B cell (primary cell): ENCODE results near the gene ANKRD9. TPM values are rescaled to one million over a fixed set of nuclear protein-coding genes. Genes with fewer than 3 reads are reported as not detected.

ENCODE experiments used
- ATAC-seq: fragments of 200-7000 bp; cut with Tn5 transposase; one replicate; pipeline ENCODE4 v1.10.0; 2021; ENCODE audit warnings: low read depth, mild to moderate bottlenecking, moderate number of reproducible peaks, moderate library complexity
- CTCF ChIA-PET: fragments of 350-600 bp; sonication (Branson Sonifier 250); formaldehyde crosslinking; loops from one replicate; lab custom pipeline; 2021; ENCODE audit warnings: antibody characterized with exemption, inconsistent platforms; lab: Charles Lee
- POLR2A ChIA-PET: fragments of 350-600 bp; sonication (Branson Sonifier 250); formaldehyde crosslinking; loops from one replicate; lab custom pipeline; 2021; ENCODE audit warnings: antibody characterized with exemption; lab: Charles Lee
- DNase-seq: peaks from one replicate; pipeline ENCODE4 v3.0.0; 2013
- H2AFZ ChIP-seq: 2 replicates; pipeline ENCODE4 v1.6.1; 2012; ENCODE audit warnings: mild to moderate bottlenecking, low read depth, low read length; ENCODE audit not compliant: insufficient read depth, poor library complexity, severe bottlenecking
- H3K27ac ChIP-seq, 2 donors: 1 replicate in 1 of 2; 2 replicates in 1 of 2; pipeline ENCODE4 v1.5.1; 2012 to 2013; ENCODE audit warnings: low read length in 2 of 2, mild to moderate bottlenecking in 2 of 2, moderate library complexity in 1 of 2
- H3K27me3 ChIP-seq, 4 experiments: fragments of 200-600 bp in 1 of 4; sonication (generic) in 1 of 4; replicated peaks in 1 of 4; 1 replicate in 2 of 4; 2 replicates in 2 of 4; pipeline versions ENCODE4 v1.6.1 to v1.7.0; 2013 to 2016; ENCODE audit warnings: low read length in 3 of 4, mild to moderate bottlenecking in 2 of 4, mixed read lengths in 1 of 4, moderate library complexity in 1 of 4; ENCODE audit not compliant: insufficient read depth in 4 of 4, control insufficient read depth in 3 of 4; ENCODE audit errors: control extremely low read depth in 1 of 4
- H3K36me3 ChIP-seq, 2 experiments: replicated peaks in 1 of 2; 1 replicate in 1 of 2; 2 replicates in 1 of 2; pipeline versions ENCODE4 v1.6.1 to v1.7.1; 2013; ENCODE audit warnings: low read length in 1 of 2; ENCODE audit not compliant: insufficient read depth in 2 of 2, control insufficient read depth in 1 of 2; ENCODE audit errors: control extremely low read depth in 1 of 2, extremely low read depth in 1 of 2
- H3K4me1 ChIP-seq, 2 donors: fragments of 200-600 bp in 1 of 2; sonication (generic) in 1 of 2; 1 replicate in 1 of 2; 2 replicates in 1 of 2; pipeline versions ENCODE4 v1.5.1 to v1.6.1; 2013 to 2017; ENCODE audit warnings: low read length in 2 of 2; ENCODE audit not compliant: control insufficient read depth in 2 of 2, insufficient read depth in 2 of 2
- H3K4me2 ChIP-seq: replicated peaks from 2 replicates; pipeline ENCODE3; 2012; ENCODE audit warnings: mild to moderate bottlenecking, low read depth, low read length; ENCODE audit not compliant: poor library complexity, severe bottlenecking
- H3K4me3 ChIP-seq, 5 experiments: fragments of 200-600 bp in 1 of 5; sonication (generic) in 1 of 5; 1 replicate in 3 of 5; 2 replicates in 2 of 5; pipeline versions ENCODE4 v1.5.1 to v1.7.0; 2011 to 2016; ENCODE audit warnings: low read length in 4 of 5, mild to moderate bottlenecking in 4 of 5, low read depth in 2 of 5, control low read depth in 1 of 5, moderate library complexity in 1 of 5; ENCODE audit not compliant: insufficient read depth in 1 of 5; ENCODE audit errors: control extremely low read depth in 1 of 5, extremely low read depth in 1 of 5
- H3K79me2 ChIP-seq: fragments of 200-600 bp; sonication (generic); one replicate; pipeline ENCODE4 v1.6.0; 2016; ENCODE audit warnings: low read length; ENCODE audit not compliant: control insufficient read depth, insufficient read depth
- H3K9ac ChIP-seq: fragments of 200-600 bp; sonication (generic); 2 replicates; pipeline ENCODE4 v1.6.1; 2017; ENCODE audit warnings: mild to moderate bottlenecking, low read length, moderate library complexity
- H3K9me3 ChIP-seq, 3 donors: one replicate each; pipeline versions ENCODE4 v1.6.1 to v1.7.1; 2013; ENCODE audit warnings: low read length in 2 of 3; ENCODE audit not compliant: control insufficient read depth in 2 of 3, insufficient read depth in 1 of 3; ENCODE audit errors: control extremely low read depth in 1 of 3
- H4K20me1 ChIP-seq: 2 replicates; pipeline ENCODE4 v1.6.0; 2012; ENCODE audit warnings: mild to moderate bottlenecking, low read length; ENCODE audit not compliant: insufficient read depth, control insufficient read depth, poor library complexity, severe bottlenecking
- H3K27ac Mint-ChIP-seq: one replicate; pipeline ENCODE4 v1.8.0; 2021; ENCODE audit warnings: mixed read lengths
- H3K27me3 Mint-ChIP-seq: one replicate; pipeline ENCODE4 v1.8.0; 2021; ENCODE audit warnings: mixed read lengths
- H3K4me1 Mint-ChIP-seq: one replicate; pipeline ENCODE4 v1.8.0; 2021; ENCODE audit warnings: mixed read lengths
- H3K4me3 Mint-ChIP-seq: one replicate; pipeline ENCODE4 v1.8.0; 2021; ENCODE audit warnings: mixed read lengths
- H3K9me3 Mint-ChIP-seq: one replicate; pipeline ENCODE4 v1.8.0; 2022; ENCODE audit warnings: mixed read lengths; ENCODE audit not compliant: insufficient read depth
- CTCF ChIP-seq: fragments of 200-600 bp; IDR thresholded peaks from one replicate; pipeline ENCODE4 v1.8.0; 2022; ENCODE audit warnings: antibody characterized with exemption, mild to moderate bottlenecking
- EZH2 ChIP-seq: IDR thresholded peaks from 2 replicates; pipeline ENCODE4 v1.6.1; 2012; ENCODE audit warnings: borderline replicate concordance, low read depth, mild to moderate bottlenecking, moderate library complexity, low read length; ENCODE audit not compliant: insufficient read depth, poor library complexity, severe bottlenecking
- WGBS: methylation state at CpG from one replicate; pipeline ENCODE4 v1.1.5; 2013; ENCODE audit warnings: missing lambda C conversion rate; ENCODE audit not compliant: insufficient coverage; 5-methylcytosine and 5-hydroxymethylcytosine counted together
- intact Hi-C: fragments of 100-400 bp; cut with micrococcal nuclease; formaldehyde crosslinking; loops from one replicate; pipeline ENCODE4 v1.10.0; 2022
- polyA plus RNA-seq: library from polyadenylated mRNA; depleted of rRNA; stranded (reverse); fragments of >200 nt; gene quantifications from 2 replicates; pipeline ENCODE4 v1.2.3, GENCODE V29; 2012
- total RNA-seq, 2 donors: library from RNA; stranded (reverse); fragments of 120-200 nt in 1 of 2; gene quantifications; 1 replicate in 1 of 2; 2 replicates in 1 of 2; pipeline versions ENCODE4 v1.2.3 to v1.2.4, GENCODE V29; 2013 to 2022

The ANKRD9 gene
- total and polyA plus RNA-seq, 2 donors (not counting 1 experiment from before 2014, with no cell fraction given), result 1.4 to 1.5 TPM

GRCh38 chr14:102528431-102529170 is 19.0 kb upstream of the ANKRD9 start:
- no peak overlapping the region for H3K4me2 ChIP-seq
- Mint-ChIP-seq H3K9me3 (no peaks in the 10 kb centered on the region), H3K4me3 (no peak overlapping the region), H3K27me3 (no peaks in the 10 kb centered on the region), H3K27ac (peak overlapping the region; percentile 32), H3K4me1 (peaks cover 44% of the 10 kb centered on the region)
- H3K4me3 ChIP-seq, result no peak overlapping the region
- H3K36me3 ChIP-seq, result no peaks in the 10 kb centered on the region
- no peak for ATAC-seq
- peaks cover 28 to 53% of the 10 kb centered on the region in 2 donors for H3K4me1 ChIP-seq
- DNase-seq, result no peak
- no peaks in the 10 kb centered on the region for H3K79me2 ChIP-seq
- intact Hi-C loops, result loop anchor here (10.0 kb wide), 1 partner anchor 166 kb away; no protein-coding TSS in a partner anchor
- no peaks in the 10 kb centered on the region for H3K9me3 ChIP-seq
- H4K20me1 ChIP-seq, result no peaks in the 10 kb centered on the region
- H2AFZ ChIP-seq, result no peak overlapping the region
- ChIA-PET CTCF (interaction anchor here (1.2 to 1.7 kb wide), 3 partner anchors 8 to 165 kb away, joined by 3 to 6 read pairs (median 4); no protein-coding TSS in a partner anchor), POLR2A (no interaction called here)
- no peaks in the 10 kb centered on the region for H3K27me3 ChIP-seq
- 70% methylated on average over 2 of the region's 11 CpGs for WGBS
- no peak for TF ChIP-seq EZH2
- no peak for TF ChIP-seq CTCF
- no peak overlapping the region for H3K9ac ChIP-seq
- H3K27ac ChIP-seq, result no peak overlapping the region
